GM18502 (cell line): Measurements from ENCODE around the gene PSMD6.

ENCODE experiments used
- ATAC-seq: cut with Tn5 transposase; IDR thresholded peaks from one replicate; pipeline ENCODE4 v1.9.1; 2021; ENCODE audit warnings: mild to moderate bottlenecking; ENCODE audit not compliant: unreplicated experiment, poor library complexity

PSMD6 gene

DNA sequence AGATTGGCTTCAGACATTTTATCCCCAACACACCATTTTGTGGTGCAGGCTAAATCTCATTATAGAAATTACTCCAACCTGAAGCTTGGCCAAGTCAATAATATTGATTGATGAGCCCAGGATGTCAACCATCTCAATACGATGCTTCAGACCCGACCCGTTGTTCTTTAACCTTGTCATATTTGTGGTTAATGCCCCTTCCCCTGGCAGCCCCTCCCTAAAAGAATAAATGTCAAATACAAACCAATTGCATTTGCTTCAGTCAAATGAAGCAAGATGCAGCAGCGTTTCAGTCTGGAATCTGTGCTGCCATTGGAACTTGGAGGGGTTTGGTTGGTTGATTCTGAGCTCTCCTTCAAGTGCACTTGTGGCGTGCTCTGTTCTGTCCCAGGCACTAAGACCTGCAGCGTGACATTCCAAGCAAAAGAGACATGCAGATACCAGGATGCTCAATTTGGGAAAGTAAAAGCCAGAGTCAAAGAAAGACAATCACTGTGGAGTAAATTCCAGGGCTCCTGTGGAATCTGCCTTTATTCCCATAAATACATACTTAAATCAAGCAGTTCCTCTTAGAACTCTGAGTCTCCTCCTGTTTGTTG is 23.8 kb upstream of the PSMD6 start:
- no peak for ATAC-seq

DNA sequence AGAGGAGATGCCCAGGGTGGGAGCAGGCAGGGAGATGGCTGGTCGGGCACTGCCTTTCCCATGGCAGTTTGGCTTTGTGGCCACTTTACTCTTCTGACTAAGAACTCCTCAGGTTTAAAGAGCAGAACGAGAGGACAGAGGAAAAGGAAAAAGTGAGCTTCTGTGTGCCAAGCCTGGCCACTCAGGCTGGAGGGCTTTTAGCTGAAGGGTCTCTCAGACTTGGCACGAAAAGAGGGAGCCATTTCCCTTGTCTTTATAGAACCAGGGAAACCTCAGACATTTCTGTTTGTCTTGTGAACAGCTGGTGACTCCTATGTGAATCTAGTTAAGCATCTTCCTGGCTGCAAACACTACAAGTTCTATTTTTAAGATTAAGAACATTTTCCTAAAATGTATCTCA is 23.3 kb upstream of the PSMD6 start:
- no peak for ATAC-seq

DNA sequence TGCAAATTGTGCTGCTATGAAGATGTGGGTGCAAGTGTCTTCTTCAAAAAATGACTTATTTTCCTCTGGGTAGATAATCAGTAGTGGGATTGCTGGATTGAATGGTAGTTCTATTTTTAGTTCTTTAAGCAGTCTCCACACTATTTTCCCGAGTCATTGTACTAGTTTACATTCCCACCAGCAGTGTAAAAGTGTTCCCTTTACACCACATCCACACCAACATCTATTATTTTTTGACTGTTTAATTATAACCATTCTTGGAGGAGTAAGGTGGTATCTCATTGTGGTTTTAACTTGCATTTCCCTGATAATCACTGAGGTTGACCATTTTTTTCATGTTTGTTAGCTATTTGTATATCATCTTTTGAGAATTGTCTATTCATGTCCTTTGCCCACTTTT is 19.7 kb upstream of the PSMD6 start:
- ATAC-seq, result no peak

DNA sequence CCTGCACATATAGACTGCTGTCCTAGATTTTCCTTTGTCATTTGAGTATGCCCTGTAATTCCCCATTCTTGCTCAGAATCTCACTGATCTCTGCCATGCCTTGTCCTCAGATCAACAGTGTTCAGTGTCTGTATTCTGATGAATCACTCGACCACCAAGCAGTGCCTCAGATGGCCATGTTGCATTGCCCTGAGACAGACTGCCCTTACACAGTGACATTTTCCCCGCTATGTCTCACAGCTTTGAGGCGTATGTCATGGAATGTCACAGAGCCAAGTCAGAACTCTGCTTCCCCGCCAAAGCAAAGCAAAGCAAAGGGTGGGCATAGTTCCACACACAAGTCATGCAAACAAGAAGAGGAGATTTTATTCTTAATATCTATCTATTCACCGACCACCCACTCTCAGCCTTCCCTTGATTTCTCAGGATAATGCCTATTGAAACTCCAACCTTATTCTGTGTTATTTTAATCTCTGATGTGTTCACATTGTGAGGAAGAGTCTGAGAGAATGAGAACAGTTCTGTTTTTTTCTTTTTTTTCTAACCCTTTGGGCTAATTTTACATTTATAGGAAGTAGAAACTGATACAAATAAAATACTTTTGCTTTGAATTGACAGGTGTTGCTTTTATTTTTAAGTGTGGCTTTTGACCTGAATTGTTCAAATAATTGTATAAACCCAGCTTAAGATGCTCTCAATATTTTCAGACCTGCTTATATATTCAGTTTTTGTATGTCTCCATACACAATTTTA is 16.9 kb upstream of the PSMD6 start:
- no peak for ATAC-seq

GRCh38 chr3:64039332-64039731 is 16.0 kb upstream of the PSMD6 start:
- no peak for ATAC-seq

- no peak for ATAC-seq
These were observed 15.0 kb upstream of the PSMD6 start for GRCh38 chr3:64038253-64038767.

- ATAC-seq, result no peak
These were observed 13.8 kb upstream of the PSMD6 start for GRCh38 chr3:64037084-64037483.

DNA sequence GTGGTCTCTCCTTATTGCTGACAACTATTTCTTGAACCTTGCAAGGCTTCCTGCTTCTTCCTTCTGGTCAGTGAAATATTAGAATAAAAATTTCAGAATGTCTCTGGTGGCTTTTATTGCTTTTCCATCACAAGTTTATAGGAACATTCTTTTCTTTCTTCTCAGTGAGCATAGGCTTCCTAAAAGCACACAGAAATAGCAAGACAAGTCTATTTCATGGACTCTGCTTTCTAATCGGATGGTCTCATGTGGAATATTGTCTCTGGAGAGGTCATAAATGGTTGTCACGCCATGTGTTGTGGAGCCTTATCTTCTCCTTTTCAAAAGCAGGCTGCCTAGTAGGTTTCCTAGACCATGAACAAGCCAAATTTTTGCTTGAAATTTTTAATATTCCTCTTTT is 9.8 kb upstream of the PSMD6 start:
- ATAC-seq, result no peak

- no peak for ATAC-seq
These were observed 8.5 kb upstream of the PSMD6 start for GRCh38 chr3:64031540-64032508.

GRCh38 chr3:64030741-64031140 is 7.4 kb upstream of the PSMD6 start:
- peak; percentile 97 for ATAC-seq

- ATAC-seq, result no peak
These were observed 6.0 kb upstream of the PSMD6 start for GRCh38 chr3:64029287-64029686.

GRCh38 chr3:64028754-64029153 is 5.5 kb upstream of the PSMD6 start:
- ATAC-seq, result no peak

- ATAC-seq, result no peak
These were observed 4.4 kb upstream of the PSMD6 start for GRCh38 chr3:64027658-64028057.

GRCh38 chr3:64026346-64026745 is 3.1 kb upstream of the PSMD6 start:
- no peak for ATAC-seq

DNA sequence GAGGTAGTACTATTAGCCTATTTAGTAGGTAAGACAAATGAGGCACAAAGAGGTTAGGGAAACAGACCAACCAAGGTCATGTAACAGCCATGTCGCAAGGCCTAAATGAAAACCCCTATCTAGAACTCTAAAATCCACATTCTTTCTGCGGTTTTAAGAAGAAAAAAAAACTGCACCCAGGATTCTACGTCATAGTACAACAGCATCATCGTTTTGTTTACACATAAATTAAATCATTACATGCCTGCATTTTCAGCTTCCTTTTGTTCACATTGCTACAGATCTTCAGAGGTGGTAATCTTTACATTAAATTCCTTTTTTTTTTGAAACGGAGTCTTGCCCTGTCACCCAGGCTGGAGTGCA is 548 bp upstream of the PSMD6 start:
- no peak for ATAC-seq

- no peak for ATAC-seq
These were observed 675 bp downstream of the PSMD6 start for GRCh38 chr3:64022451-64023186.

- no peak for ATAC-seq
These were observed 1.4 kb downstream of the PSMD6 start for GRCh38 chr3:64021922-64022321.

DNA sequence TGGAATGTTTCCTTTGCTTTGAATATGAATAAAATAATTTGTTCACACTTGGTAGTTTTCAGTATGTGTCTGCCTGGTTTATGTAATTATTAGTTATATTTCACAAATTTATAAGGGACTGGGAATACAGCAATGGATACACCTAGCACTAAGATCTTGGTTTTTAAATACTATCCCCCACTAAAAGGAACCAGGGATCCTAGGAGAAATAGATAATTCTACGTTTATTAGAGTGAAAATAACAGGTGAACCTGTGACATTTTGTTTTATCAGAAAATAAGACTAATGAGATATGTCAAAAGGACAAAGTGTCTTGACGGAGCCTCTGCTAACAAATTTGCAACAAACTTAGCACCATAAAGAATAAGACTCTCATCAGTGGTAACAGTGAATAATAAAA is 3.4 kb downstream of the PSMD6 start:
- ATAC-seq, result no peak

- ATAC-seq, result no peak
These were observed 4.0 kb downstream of the PSMD6 start for GRCh38 chr3:64019271-64019670.

GRCh38 chr3:64016941-64017620 is 6.2 kb downstream of the PSMD6 start:
- no peak for ATAC-seq
